Retinal pigment epithelial cell (primary cell): ENCODE results near the gene BRWD1.

Experiments
- DNase-seq: peaks from one replicate; pipeline ENCODE4 v3.0.0-alpha.2; 2010; ENCODE audit warnings: low read depth
- H3K4me3 ChIP-seq: 2 replicates; pipeline ENCODE4 v1.5.1; 2011; ENCODE audit warnings: mild to moderate bottlenecking, low read length, control low read depth, moderate library complexity
- TF ChIP-seq, protein P1 (sequence below): conservative IDR thresholded peaks from 2 replicates; pipeline ENCODE4 v1.5.1; 2011; ENCODE audit warnings: low read depth, low read length, control low read depth, inconsistent platforms

Gene BRWD1

DNA sequence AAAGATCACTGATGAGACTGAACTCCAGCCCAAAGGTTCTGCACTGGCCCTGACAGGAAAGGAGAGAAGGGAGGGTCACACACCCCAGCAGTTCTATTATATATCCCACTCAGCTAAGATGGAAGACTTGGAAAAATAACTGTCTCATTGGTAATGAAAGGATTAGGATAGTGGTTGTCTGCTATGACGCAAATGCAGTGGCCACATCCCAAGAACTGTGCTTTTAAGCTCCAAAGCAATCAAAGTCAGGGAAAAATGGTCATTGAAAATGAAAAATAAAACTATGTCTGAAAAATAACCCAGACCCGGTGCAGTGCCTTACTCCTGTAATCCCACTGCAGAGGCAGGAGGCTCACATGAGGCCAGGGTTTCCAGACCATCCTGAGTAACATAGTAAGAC lies 161.2 kb downstream of the BRWD1 start:
- TF ChIP-seq, protein P1, sequence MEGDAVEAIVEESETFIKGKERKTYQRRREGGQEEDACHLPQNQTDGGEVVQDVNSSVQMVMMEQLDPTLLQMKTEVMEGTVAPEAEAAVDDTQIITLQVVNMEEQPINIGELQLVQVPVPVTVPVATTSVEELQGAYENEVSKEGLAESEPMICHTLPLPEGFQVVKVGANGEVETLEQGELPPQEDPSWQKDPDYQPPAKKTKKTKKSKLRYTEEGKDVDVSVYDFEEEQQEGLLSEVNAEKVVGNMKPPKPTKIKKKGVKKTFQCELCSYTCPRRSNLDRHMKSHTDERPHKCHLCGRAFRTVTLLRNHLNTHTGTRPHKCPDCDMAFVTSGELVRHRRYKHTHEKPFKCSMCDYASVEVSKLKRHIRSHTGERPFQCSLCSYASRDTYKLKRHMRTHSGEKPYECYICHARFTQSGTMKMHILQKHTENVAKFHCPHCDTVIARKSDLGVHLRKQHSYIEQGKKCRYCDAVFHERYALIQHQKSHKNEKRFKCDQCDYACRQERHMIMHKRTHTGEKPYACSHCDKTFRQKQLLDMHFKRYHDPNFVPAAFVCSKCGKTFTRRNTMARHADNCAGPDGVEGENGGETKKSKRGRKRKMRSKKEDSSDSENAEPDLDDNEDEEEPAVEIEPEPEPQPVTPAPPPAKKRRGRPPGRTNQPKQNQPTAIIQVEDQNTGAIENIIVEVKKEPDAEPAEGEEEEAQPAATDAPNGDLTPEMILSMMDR, result no peak
- H3K4me3 ChIP-seq, result no peak overlapping the region
- no peak for DNase-seq

DNA sequence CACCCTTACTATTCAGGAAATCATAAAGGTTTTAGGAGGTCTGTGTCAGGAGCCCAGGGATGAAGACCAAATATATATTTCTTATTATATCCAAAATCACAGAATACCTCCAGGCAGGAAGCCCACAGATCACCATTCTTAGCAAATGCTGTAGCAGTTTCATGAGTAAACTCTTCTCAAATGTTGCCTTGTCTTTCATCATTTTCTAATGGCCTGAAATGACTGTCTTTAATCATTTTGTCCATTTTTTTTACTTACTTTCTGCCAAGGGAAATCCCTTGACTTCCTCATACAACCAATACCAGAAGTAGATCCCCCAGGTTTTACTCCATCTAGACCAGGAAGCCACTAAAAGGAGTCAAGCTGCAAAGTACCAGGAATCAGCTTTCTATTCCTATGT lies 162.6 kb downstream of the BRWD1 start:
- H3K4me3 ChIP-seq, result no peak overlapping the region
- no peak for DNase-seq
- TF ChIP-seq, protein P1, result no peak

DNA sequence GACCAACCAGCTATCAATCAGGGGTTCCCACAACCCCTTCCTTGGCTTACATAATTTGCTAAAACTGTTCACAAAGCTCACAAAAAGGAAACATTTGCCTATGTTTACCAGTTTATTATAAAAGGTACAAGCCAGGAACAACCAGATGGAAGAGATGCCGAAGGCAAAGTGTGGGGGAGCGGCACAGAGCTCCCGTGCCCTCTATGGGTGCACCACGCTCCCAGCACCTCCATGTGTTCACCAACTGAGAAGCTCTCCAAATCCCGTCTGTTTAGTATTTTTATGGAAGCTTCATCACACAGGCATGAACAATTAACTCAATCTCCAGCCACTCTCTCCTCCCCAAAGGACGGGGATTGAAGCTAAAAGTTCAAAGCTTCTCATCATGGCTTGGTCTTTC lies 163.1 kb downstream of the BRWD1 start:
- H3K4me3 ChIP-seq, result no peak overlapping the region
- no peak for DNase-seq
- TF ChIP-seq, protein P1, result no peak

DNA sequence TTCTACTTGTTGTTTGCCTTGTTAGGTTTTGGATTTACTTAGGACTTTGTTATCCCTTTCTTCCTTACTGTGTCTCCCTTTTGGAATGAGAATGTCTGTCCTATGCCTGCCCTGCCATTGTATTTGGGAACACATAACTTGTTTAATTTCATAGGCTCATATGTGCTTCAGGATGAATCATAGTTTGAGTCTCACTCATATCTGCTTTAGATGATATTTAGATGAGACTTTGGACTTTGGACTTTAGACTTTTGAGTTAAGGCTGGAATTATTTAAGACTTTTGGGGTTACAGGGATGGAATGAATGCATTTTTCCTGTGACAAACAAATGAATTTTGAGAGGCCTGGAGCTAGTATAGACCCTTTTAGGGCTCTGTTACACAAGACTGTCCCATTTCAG lies 163.6 kb downstream of the BRWD1 start:
- H3K4me3 ChIP-seq, result no peak overlapping the region
- no peak for DNase-seq
- TF ChIP-seq, protein P1, result no peak

DNA sequence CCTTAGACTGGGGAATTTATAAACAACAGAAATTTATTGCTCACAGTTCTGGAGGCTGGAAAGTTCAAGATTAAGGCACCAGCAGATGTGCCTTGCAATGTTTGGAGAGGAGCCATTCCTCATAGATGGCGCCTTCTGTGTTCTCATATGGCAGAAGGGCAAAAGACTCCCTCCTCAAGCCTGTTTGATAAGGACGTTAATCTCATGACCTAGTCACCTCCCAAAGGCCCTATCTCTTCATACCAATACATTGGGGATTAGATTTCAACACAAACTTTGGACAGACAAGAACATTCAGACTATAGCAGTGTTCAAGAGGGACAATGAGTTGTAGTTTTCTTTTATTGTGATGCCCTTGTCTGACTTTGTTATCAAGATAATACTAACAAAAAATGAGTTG lies 164.5 kb downstream of the BRWD1 start:
- TF ChIP-seq, protein P1, result no peak
- no peak for DNase-seq

DNA sequence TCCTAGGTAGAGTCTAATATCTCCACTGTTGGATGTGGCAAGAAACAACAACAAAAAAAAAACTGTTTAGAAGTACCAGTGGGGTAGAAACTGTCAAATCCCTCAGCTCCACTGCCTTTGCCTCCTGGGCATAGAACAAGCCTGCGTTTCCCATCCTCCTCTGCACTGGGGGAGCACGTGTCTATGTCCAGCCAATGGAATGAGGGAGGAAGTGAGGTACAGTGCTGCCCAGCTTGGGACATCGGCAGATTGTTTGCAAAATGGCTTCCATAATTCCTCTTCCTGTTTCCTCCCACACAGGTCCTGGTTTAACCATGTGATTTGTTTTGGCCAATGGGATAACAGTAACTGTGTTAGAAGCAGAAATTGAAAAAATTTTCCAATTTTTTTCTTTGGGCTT lies 169.2 kb downstream of the BRWD1 start:
- TF ChIP-seq, protein P1, result no peak
- H3K4me3 ChIP-seq, result no peak overlapping the region
- DNase-seq, result no peak

More for the DNA sequence above, 164.5 kb downstream of the BRWD1 start:
- H3K4me3 ChIP-seq, result no peak overlapping the region

DNA sequence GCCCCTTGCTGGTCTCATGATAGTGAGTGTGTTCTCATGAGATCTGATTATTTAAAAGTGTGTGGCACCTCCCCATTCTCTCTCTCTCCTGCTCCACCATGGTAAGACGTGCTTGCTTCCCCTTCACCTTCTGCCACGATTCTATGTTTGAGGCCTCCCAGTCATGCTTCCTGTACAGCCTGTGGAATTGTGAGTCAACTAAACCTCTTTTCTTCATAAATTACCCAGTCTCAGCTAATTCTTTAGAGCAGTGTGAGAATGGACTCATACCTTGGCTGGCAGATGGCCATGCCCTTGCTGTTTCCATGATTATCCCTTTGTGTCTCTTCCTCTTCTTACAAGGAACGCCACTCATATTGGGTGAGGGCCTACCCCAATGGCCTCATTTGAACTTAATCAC lies 170.5 kb downstream of the BRWD1 start:
- TF ChIP-seq, protein P1, result no peak
- DNase-seq, result no peak
- no peak overlapping the region for H3K4me3 ChIP-seq
